Neural progenitor cell (in vitro differentiated cells): ENCODE data around the gene MMP27.
"Not testable (repeated sequence)": the region's sequence is repeated elsewhere in the genome, so short reads cannot be mapped to it uniquely, and the experiment has no call there.

ENCODE experiments used
- EZH2 ChIP-seq: fragments of 200-600 bp; sonication (generic); IDR thresholded peaks from 2 replicates; pipeline ENCODE4 v1.6.1; 2017; ENCODE audit warnings: antibody characterized with exemption, mild to moderate bottlenecking, moderate library complexity
- TF ChIP-seq, protein P1 (sequence below): fragments of 200-600 bp; sonication (generic); IDR thresholded peaks from 2 replicates; pipeline ENCODE4 v1.5.1; 2017; ENCODE audit warnings: antibody characterized with exemption, mild to moderate bottlenecking

DNA sequence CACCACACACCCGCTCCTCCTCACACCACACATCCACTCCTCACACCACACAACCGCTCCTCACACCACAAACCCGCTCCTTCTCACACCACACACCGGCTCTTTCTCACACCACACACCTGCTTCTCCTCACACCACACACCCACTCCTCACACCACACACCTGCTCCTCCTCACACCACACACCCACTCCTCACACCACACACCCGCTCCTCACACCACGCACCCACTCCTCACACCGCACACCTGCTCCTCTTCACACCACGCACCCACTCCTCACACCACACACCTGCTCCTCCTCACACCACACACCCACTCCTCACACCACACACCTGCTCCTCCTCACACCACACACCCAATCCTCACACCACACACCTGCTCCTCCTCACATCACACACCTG lies 25.4 kb upstream of the MMP27 start:
- TF ChIP-seq, protein P1, sequence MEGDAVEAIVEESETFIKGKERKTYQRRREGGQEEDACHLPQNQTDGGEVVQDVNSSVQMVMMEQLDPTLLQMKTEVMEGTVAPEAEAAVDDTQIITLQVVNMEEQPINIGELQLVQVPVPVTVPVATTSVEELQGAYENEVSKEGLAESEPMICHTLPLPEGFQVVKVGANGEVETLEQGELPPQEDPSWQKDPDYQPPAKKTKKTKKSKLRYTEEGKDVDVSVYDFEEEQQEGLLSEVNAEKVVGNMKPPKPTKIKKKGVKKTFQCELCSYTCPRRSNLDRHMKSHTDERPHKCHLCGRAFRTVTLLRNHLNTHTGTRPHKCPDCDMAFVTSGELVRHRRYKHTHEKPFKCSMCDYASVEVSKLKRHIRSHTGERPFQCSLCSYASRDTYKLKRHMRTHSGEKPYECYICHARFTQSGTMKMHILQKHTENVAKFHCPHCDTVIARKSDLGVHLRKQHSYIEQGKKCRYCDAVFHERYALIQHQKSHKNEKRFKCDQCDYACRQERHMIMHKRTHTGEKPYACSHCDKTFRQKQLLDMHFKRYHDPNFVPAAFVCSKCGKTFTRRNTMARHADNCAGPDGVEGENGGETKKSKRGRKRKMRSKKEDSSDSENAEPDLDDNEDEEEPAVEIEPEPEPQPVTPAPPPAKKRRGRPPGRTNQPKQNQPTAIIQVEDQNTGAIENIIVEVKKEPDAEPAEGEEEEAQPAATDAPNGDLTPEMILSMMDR: not testable (repeated sequence)
- TF ChIP-seq EZH2: not testable (repeated sequence)
